ENCODE results near the gene CDK6. TPM values are rescaled to one million over a fixed set of nuclear protein-coding genes. Genes with fewer than 3 reads are reported as not detected.

The CDK6 gene
- polyA plus RNA-seq, 1 donor (not counting 4 experiments of a cell fraction or from before 2014, with no cell fraction given) = 53.5 TPM

- H3K9ac ChIP-seq (ENCODE audit: control insufficient read depth, extremely low read depth, insufficient read depth, low read length) = no peak overlapping the region
- H3K4me2 ChIP-seq (ENCODE audit: control insufficient read depth, extremely low read depth, insufficient read depth, low read depth, low read length) = no peak overlapping the region
- no peak overlapping the region for H2AFZ ChIP-seq (ENCODE audit: control insufficient read depth, low read length)
- peaks cover 22% of the 10 kb centered on the region for H3K4me1 ChIP-seq (ENCODE audit: control insufficient read depth, extremely low read depth, insufficient read depth, low read length)
- H4K20me1 ChIP-seq (ENCODE audit: control insufficient read depth, extremely low read depth, insufficient read depth, low read length) = no peaks in the 10 kb centered on the region
- DNase-seq (ENCODE audit: low read depth, low spot score) (no peak), FAIRE-seq (no peak)
- TF ChIP-seq EZH2 (IDR thresholded peaks at IDR 0.05; ENCODE audit: low read length) = no peak
- TF ChIP-seq, protein P1, sequence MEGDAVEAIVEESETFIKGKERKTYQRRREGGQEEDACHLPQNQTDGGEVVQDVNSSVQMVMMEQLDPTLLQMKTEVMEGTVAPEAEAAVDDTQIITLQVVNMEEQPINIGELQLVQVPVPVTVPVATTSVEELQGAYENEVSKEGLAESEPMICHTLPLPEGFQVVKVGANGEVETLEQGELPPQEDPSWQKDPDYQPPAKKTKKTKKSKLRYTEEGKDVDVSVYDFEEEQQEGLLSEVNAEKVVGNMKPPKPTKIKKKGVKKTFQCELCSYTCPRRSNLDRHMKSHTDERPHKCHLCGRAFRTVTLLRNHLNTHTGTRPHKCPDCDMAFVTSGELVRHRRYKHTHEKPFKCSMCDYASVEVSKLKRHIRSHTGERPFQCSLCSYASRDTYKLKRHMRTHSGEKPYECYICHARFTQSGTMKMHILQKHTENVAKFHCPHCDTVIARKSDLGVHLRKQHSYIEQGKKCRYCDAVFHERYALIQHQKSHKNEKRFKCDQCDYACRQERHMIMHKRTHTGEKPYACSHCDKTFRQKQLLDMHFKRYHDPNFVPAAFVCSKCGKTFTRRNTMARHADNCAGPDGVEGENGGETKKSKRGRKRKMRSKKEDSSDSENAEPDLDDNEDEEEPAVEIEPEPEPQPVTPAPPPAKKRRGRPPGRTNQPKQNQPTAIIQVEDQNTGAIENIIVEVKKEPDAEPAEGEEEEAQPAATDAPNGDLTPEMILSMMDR (optimal IDR thresholded peaks at IDR 0.05 in 1 of 3, IDR thresholded peaks at IDR 0.05 in 1 of 3, conservative IDR thresholded peaks at IDR 0.05 in 1 of 3; ENCODE audit: extremely low read depth in 1 of 3, insufficient read depth in 2 of 3, low read length in 3 of 3) = no peak
- dilution Hi-C loops (cut with MboI; ENCODE audit: extremely low pct_ligation_motif_present, low sequenced_read_pairs) = no loop called here
- H3K27me3 ChIP-seq (ENCODE audit: control insufficient read depth, extremely low read depth, insufficient read depth, low read length) = no peaks in the 10 kb centered on the region
- H3K27ac ChIP-seq (ENCODE audit: control insufficient read depth, insufficient read depth, low read length) = no peak overlapping the region
- peaks cover 2% of the 10 kb centered on the region for H3K9me3 ChIP-seq (ENCODE audit: control insufficient read depth, low read depth, low read length)
- H3K4me3 ChIP-seq (ENCODE audit: control insufficient read depth in 2 of 3, extremely low read depth in 1 of 3, insufficient read depth in 2 of 3, low read depth in 1 of 3, low read length in 3 of 3) = no peak overlapping the region
- H3K79me2 ChIP-seq (ENCODE audit: control insufficient read depth, insufficient read depth, low read length) = no peaks in the 10 kb centered on the region
- H3K36me3 ChIP-seq (ENCODE audit: control insufficient read depth in 2 of 2, extremely low read depth in 1 of 2, insufficient read depth in 2 of 2, low read length in 2 of 2) = no peaks in the 10 kb centered on the region
- no peaks in the 10 kb centered on the region for H3K9me1 ChIP-seq (ENCODE audit: control insufficient read depth, extremely low read depth, insufficient read depth, low read length)
These were observed 38.2 kb upstream of the CDK6 start for GRCh38 chr7:92874567-92874966.

DNA sequence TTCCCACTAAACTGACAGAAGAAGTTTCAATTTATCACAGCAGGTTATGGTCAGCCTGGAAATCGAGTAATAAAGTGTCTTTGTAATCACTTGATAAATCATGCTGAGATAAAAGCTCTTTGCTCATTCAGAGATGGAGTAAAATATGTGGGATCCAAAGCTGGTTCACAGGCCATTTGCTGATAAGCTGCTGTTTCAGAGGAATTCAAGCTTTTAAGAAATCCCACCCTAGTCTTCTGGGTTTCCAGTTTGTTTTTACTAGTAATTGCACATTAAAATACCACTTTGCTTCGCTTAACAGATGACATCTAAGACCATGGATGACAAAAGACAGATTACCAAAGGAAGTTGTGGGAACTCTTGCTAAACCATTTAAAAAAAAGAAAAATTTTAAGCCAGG lies 37.4 kb upstream of the CDK6 start:
- FAIRE-seq = no peak
- Histone ChIP-seq H3K4me2 (ENCODE audit: control insufficient read depth, extremely low read depth, insufficient read depth, low read depth, low read length) (no peak overlapping the region), H3K9me3 (ENCODE audit: control insufficient read depth, low read depth, low read length) (peaks cover 4% of the 10 kb centered on the region)

More for the DNA sequence above, 37.4 kb upstream of the CDK6 start:
- Histone ChIP-seq H3K9me1 (ENCODE audit: control insufficient read depth, extremely low read depth, insufficient read depth, low read length) (no peaks in the 10 kb centered on the region), H3K4me1 (ENCODE audit: control insufficient read depth, extremely low read depth, insufficient read depth, low read length) (peaks cover 22% of the 10 kb centered on the region), H3K27me3 (ENCODE audit: control insufficient read depth, extremely low read depth, insufficient read depth, low read length) (no peaks in the 10 kb centered on the region), H3K4me3 (ENCODE audit: control insufficient read depth in 2 of 3, extremely low read depth in 1 of 3, insufficient read depth in 2 of 3, low read depth in 1 of 3, low read length in 3 of 3) (no peak overlapping the region), H2AFZ (ENCODE audit: control insufficient read depth, low read length) (no peak overlapping the region), H3K9ac (ENCODE audit: control insufficient read depth, extremely low read depth, insufficient read depth, low read length) (no peak overlapping the region), H3K79me2 (ENCODE audit: control insufficient read depth, insufficient read depth, low read length) (no peaks in the 10 kb centered on the region), H4K20me1 (ENCODE audit: control insufficient read depth, extremely low read depth, insufficient read depth, low read length) (no peaks in the 10 kb centered on the region), H3K36me3 (ENCODE audit: control insufficient read depth in 2 of 2, extremely low read depth in 1 of 2, insufficient read depth in 2 of 2, low read length in 2 of 2) (no peaks in the 10 kb centered on the region), H3K27ac (ENCODE audit: control insufficient read depth, insufficient read depth, low read length) (no peak overlapping the region)
- TF ChIP-seq, protein P1 (optimal IDR thresholded peaks at IDR 0.05 in 1 of 3, IDR thresholded peaks at IDR 0.05 in 1 of 3, conservative IDR thresholded peaks at IDR 0.05 in 1 of 3; ENCODE audit: extremely low read depth in 1 of 3, insufficient read depth in 2 of 3, low read length in 3 of 3) = no peak
- no peak for TF ChIP-seq EZH2 (IDR thresholded peaks at IDR 0.05; ENCODE audit: low read length)
- dilution Hi-C loops (cut with MboI; ENCODE audit: extremely low pct_ligation_motif_present, low sequenced_read_pairs) = no loop called here
- no peak for DNase-seq (ENCODE audit: low read depth, low spot score)

Measured in keratinocyte (primary cell).